Erythroblast (primary cell): ENCODE data around the gene BAZ1A.
"Not testable (repeated sequence)": the region's sequence is repeated elsewhere in the genome, so short reads cannot be mapped to it uniquely, and the experiment has no call there.

Experiments
- DNase-seq, 2 experiments: peaks; one replicate each; lab custom pipeline; 2025; lab: John Stamatoyannopoulos, UW
- GATA1 ChIP-seq: IDR thresholded peaks from 2 replicates; pipeline ENCODE4 v1.6.1; 2011; ENCODE audit warnings: low read depth, mild to moderate bottlenecking, control low read depth, low read length, moderate library complexity
- POLR2A ChIP-seq: IDR thresholded peaks from 2 replicates; pipeline ENCODE4 v1.6.1; 2011; ENCODE audit warnings: mild to moderate bottlenecking, low read length

BAZ1A gene

GRCh38 chr14:34837801-34838322, 37.3 kb downstream of the BAZ1A start:
- no peak for DNase-seq
- TF ChIP-seq GATA1 = no peak
- no peak for TF ChIP-seq POLR2A

GRCh38 chr14:34835312-34835711, 39.8 kb downstream of the BAZ1A start:
- TF ChIP-seq GATA1 (no peak), POLR2A (no peak)
- no peak for DNase-seq

GRCh38 chr14:34833549-34834523, 41.3 kb downstream of the BAZ1A start:
- DNase-seq = no peak
- TF ChIP-seq GATA1 (no peak), POLR2A (no peak)

GRCh38 chr14:34826661-34827060, 48.5 kb downstream of the BAZ1A start:
- TF ChIP-seq GATA1 (no peak), POLR2A (no peak)
- DNase-seq = no peak

GRCh38 chr14:34824826-34825225, 50.3 kb downstream of the BAZ1A start:
- DNase-seq = no peak
- TF ChIP-seq GATA1 (no peak), POLR2A (no peak)

GRCh38 chr14:34824256-34824655, 50.9 kb downstream of the BAZ1A start:
- TF ChIP-seq POLR2A (no peak), GATA1 (no peak)
- DNase-seq = no peak

- DNase-seq = no peak
- no peak for TF ChIP-seq GATA1
- no peak for TF ChIP-seq POLR2A
These were observed 57.4 kb downstream of the BAZ1A start for GRCh38 chr14:34817768-34818167.

- TF ChIP-seq GATA1 (no peak), POLR2A (no peak)
- DNase-seq = no peak
These were observed 65.1 kb downstream of the BAZ1A start for GRCh38 chr14:34810028-34810427.

- TF ChIP-seq GATA1 (no peak), POLR2A (no peak)
These were observed 68.9 kb downstream of the BAZ1A start for GRCh38 chr14:34806257-34806656.

GRCh38 chr14:34804933-34805332, 70.2 kb downstream of the BAZ1A start:
- peak in 1 of 2 experiments; percentile 33 for DNase-seq
- TF ChIP-seq GATA1 (no peak), POLR2A (no peak)

More at GRCh38 chr14:34806257-34806656, 68.9 kb downstream of the BAZ1A start:
- no peak for DNase-seq

- not testable (repeated sequence) for DNase-seq
These were observed 76.3 kb downstream of the BAZ1A start for GRCh38 chr14:34798861-34799260.

- no peak for DNase-seq
- TF ChIP-seq GATA1 = no peak
- no peak for TF ChIP-seq POLR2A
These were observed 77.2 kb downstream of the BAZ1A start for GRCh38 chr14:34797747-34798583.

GRCh38 chr14:34796902-34797301, 78.3 kb downstream of the BAZ1A start:
- TF ChIP-seq GATA1 (no peak), POLR2A (no peak)

GRCh38 chr14:34794941-34795340, 80.2 kb downstream of the BAZ1A start:
- no peak for DNase-seq

More at GRCh38 chr14:34796902-34797301, 78.3 kb downstream of the BAZ1A start:
- no peak for DNase-seq

More at GRCh38 chr14:34794941-34795340, 80.2 kb downstream of the BAZ1A start:
- TF ChIP-seq GATA1 = no peak
- TF ChIP-seq POLR2A = no peak
